ENCODE data around the gene SUPT4H1.

The SUPT4H1 gene

GRCh38 chr17:58320163-58320558, 31.8 kb downstream of the SUPT4H1 start:
- no peak for DNase-seq (ENCODE audit: low read depth in 4 of 4, low spot score in 1 of 4)

DNA sequence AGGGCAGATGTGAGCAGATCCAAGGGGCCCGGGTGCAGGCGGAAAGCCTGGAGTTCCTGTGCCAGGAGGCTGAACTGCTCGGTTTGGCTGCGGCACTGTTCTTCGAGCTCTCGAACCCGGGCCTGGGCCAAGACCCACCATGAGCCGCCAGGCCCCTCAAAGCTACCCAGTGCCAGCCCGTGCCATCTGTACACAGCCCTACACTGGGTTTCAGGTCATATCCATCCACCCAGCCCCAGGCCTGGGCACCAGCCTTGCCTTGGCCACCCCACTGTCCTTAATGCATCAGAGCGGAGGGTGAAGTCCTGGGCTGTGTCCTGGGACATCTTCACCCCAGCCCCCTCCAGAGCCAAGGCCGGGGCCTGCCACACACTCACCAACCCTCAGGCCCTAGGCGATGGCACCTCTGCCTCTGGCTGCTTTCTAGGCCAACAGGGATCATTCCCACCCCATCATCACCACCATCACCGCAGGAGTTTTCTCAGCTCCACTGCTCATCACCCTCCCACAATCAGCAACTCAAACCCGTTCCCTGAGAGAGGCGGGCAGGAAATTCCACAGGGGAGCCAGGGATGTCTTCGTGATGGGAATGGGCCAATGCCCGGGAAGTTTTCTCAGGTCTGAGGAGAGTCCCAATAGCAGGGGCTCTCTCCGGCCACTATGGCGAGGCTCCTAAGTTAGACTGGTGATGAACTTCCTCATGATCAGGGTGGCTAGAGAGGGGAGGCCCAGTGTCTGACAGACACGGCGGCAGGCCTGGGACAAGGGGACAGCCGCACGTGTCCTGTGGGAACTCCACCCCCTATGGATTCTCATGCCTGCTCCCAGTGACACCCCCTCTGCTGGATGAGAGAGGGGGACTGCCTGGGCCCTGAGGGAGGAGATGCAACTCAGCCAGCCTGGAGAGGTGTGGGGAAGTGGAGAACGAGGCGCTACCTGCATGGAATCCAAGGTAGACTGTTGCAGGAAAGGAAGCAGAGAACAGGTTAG, 32.5 kb downstream of the SUPT4H1 start:
- no peak for DNase-seq (ENCODE audit: low read depth in 4 of 4, low spot score in 1 of 4)

- no peak for DNase-seq (ENCODE audit: low read depth in 4 of 4, low spot score in 1 of 4)
These were observed 33.3 kb downstream of the SUPT4H1 start for GRCh38 chr17:58318627-58319172.

- DNase-seq (ENCODE audit: low read depth in 4 of 4, low spot score in 1 of 4) = no peak
These were observed 33.9 kb downstream of the SUPT4H1 start for GRCh38 chr17:58318065-58318481.

- peak in 2 of 4 experiments; percentile 52 to 62 for DNase-seq (ENCODE audit: low read depth in 4 of 4, low spot score in 1 of 4)
These were observed 34.5 kb downstream of the SUPT4H1 start for GRCh38 chr17:58317421-58318064.

- no peak for DNase-seq (ENCODE audit: low read depth in 4 of 4, low spot score in 1 of 4)
These were observed 35.6 kb downstream of the SUPT4H1 start for GRCh38 chr17:58316260-58316960.

DNA sequence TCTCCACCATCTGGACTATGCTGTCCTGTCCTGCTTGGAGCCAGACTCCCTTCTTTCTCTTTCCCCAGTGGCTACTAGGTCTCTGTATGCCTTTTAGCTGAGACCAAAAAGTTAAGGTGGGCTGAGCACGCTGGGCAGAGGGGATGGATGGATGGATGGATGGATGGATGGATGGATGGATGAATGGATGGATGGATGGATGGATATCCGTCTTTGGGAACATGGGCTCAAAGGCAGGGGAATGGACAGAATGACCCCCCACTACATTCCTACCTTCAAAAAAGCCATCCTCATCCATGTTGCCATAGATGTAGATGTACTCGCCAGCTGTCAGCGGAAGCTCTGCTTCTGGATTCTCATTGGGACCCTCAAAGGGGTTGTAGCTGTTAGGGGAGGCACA, 36.3 kb downstream of the SUPT4H1 start:
- DNase-seq (ENCODE audit: low read depth in 4 of 4, low spot score in 1 of 4) = no peak

- DNase-seq (ENCODE audit: low read depth in 4 of 4, low spot score in 1 of 4) = no peak
These were observed 36.7 kb downstream of the SUPT4H1 start for GRCh38 chr17:58315281-58315711.

DNA sequence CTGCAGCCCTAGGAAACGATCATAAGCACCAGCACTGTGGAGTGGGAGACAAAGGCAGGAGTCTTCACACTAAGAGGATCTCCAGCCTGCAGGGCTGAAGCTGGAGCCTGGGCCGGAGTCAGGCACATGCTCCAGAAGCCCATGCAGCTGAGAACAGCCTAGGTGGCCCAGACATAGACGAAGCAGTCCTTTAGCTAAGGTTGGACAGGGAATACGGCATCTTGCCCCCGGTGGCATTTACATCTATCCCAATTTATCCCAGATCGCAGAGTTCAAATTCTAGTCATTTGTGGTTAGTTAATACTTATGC, 37.3 kb downstream of the SUPT4H1 start:
- DNase-seq (ENCODE audit: low read depth in 4 of 4, low spot score in 1 of 4) = no peak

DNA sequence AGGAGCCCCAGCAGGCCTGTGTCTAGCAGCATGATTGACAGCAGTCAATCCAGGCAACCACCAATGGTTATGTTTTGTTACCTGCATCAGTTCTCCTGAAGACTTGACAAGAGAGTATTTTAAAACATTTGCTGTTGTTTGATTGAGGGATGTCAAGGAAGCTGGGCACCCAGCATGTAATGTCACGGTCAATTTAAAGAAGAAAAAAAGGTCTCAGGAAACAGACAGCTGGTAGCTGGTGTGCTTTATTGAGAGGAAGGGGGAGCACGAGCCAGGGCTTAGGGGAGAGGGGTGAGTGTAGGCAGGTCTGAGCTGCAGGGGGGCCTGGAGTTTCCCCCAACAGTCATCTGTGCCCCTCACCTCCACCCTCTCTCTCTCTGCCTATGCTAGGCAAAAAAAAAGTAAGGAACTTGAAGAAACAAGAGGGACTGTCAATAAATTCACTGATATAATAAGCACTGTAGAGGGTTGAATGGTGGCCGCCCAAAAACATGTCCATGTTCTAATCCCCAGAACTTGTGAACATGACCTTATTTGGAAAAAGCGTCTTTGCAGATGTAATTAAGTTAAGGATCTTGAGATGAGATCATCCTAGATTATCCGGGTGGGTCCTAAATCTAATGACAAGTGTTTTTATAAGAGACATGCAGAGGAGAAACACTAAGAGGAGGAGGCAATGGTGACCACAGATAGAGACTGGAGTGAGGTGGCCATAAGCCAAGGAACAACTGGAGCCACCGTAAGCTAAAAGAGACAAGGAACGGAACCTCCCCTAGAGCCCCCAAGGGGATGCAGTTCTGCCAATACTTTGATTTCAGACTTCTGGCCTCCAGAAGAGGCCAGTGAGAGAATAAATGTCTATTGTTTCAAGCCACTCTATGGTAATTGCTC, 37.9 kb downstream of the SUPT4H1 start:
- DNase-seq (ENCODE audit: low read depth in 4 of 4, low spot score in 1 of 4) = no peak

DNA sequence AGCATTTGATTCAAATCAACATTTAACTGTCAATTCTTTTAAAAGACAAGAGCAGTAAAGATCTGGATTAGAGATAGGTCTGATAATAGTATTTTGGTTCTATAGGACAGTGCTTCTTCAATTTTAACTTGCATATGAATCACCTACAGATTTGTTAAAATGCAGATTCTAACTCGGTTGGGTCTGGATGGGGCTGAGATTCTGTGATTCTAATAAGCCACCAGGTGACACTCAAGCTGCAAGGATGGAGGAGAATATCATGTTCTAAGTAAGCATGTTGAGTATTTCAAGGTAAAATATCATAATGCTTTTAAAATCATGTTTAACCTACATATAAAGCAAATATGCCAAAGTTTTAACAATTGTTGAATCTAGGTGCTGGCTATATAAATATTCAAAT, 39.2 kb downstream of the SUPT4H1 start:
- DNase-seq (ENCODE audit: low read depth in 4 of 4, low spot score in 1 of 4) = no peak

- no peak for DNase-seq (ENCODE audit: low read depth in 4 of 4, low spot score in 1 of 4)
These were observed 39.9 kb downstream of the SUPT4H1 start for GRCh38 chr17:58312021-58312630.

- no peak for DNase-seq (ENCODE audit: low read depth in 4 of 4, low spot score in 1 of 4)
These were observed 40.5 kb downstream of the SUPT4H1 start for GRCh38 chr17:58311429-58311894.

- DNase-seq (ENCODE audit: low read depth in 4 of 4, low spot score in 1 of 4) = no peak
These were observed 41.2 kb downstream of the SUPT4H1 start for GRCh38 chr17:58310511-58311428.

DNA sequence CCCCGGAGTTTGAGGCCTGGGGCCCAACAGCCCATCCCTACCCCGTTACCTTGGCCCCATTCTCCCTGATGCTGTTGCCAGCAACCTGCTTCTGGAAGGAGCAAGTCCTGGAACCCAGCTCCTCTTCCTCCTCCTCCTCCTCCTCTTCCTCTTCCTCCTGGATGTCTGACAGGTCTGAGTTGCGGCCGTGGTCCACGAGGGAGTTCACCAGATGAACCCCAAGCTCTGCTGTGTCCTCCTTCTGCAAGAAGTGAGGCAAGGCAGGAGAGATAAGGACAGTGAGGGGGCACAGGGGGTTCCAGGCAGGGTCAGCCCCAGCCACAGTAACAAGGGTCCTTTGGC, 42.1 kb downstream of the SUPT4H1 start:
- DNase-seq (ENCODE audit: low read depth in 4 of 4, low spot score in 1 of 4) = no peak

DNA sequence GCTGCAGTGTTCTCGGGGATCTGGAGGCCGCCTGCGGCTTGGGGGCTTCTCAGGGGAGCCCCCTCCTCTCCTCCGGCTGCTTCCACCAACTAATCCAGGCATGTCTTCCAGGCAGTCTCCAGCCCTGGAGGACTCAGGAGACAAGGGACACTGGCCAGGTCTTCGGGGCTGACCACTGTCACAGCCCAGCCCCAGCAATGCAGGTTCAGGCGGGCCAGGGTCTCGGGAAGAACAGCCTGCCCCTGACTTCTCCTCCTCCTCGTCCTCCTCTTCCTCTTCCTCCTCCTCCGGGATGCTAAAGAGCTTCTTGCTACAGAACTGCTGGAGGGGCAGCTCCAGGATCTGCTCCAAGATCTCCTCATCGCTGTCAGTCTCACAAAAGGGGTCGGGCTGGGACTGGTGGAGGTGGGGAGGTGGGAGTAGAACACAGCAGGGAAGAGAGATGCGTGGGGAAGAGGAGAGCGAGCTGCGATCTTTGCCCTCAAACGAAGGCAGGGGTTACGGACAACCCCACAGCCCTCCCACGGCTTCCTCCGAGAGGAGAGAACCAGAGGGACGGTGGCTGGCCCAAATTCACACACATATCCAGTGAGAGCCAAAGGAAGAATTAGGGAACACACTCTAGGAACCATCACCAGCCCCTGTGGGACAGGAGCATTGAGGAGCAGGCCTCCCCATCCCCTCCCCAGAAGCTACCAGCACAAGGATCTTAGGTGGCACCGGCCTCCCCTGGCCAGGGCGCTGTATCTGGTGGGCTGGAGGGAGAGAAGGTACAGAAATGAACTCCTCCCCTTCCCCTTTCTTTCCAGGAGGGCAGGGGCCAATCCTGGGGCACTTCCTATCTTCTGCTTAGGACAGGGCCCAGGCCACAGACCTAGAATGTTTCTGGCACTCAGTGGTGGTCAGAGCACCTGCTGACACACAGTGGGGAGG, 42.8 kb downstream of the SUPT4H1 start:
- DNase-seq (ENCODE audit: low read depth in 4 of 4, low spot score in 1 of 4) = no peak

DNA sequence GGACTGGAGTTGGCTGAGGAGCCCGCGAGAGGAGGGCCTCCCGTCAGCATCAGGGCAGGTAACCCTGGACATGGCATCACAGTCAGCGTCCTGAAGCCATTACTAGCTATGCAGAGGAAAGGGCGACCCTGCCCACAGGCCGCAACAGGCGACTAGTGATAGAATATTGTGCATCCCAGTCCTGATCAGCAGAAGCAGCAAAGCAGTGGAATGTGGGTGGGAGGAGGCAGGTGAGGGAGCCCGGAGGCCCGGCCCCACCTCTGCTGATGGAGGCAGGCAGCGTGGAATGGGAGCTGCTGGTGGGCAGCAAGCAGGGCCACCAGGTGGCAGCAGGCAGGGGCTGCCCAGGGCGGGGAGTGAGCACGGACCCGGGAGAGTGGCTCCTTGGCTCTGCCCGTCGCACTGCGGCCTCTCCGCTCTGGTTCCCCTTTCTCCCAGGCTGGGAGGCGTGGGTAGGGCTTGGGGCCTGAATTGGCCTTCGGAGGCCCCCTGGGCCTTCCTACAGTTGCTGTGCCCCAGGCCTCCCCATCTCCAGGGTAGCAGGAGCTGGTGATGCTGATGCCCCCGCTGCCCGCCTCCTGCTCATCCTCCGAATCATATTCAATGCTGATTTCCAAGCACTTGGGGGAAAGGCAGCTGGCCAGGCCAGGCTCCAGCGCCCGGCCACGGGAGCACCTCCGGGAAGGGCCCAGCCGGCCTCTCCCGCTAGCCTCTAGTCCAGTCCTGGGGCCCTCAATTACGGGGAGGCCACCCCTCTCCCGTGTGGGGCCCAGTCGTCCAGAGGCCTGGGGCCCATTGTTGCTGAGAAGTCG, 43.6 kb downstream of the SUPT4H1 start:
- DNase-seq (ENCODE audit: low read depth in 4 of 4, low spot score in 1 of 4) = no peak
